Heart left ventricle (tissue), 13 donors: ENCODE data around the gene SIAH2.

Experiments used
- CTCF ChIP-seq, 12 donors: fragments of 200-600 bp; sonication (generic) in 4 of 12; IDR thresholded peaks; one replicate each; pipeline versions ENCODE4 v1.5.0 to v1.8.0; 2018 to 2022; ENCODE audit warnings: antibody characterized with exemption in 12 of 12, mild to moderate bottlenecking in 5 of 12
- POLR2A ChIP-seq, 2 donors: fragments of 450-650 bp; IDR thresholded peaks; one replicate each; pipeline ENCODE4 v1.6.1; 2017; ENCODE audit warnings: antibody characterized with exemption in 2 of 2, mild to moderate bottlenecking in 2 of 2, moderate library complexity in 2 of 2
- donor health status: ischemic (EF 13 %, LVEDD 7.1; RV severe dilation, severe dysfunction).
- donor health status: DM: no; HTN: yes; CAD: no.
- donor health status: DM: no; HTN: no; CAD: no.
- donor health status: ischemic (EF 25% LVEDD 6.9; RV normal size, moderate dysfunction).
- donor health status: ischemic (EF 25% LVEDD 5.7; RV mildly dilated, moderate dysfunction).
- donor health status: ischemic (EF 35%, LVEDD 5.7; RV mildly dilated, moderate dysfunction).
- donor health status: nonischemic (EF 11% LVEDD 7.7; RV severe dilation, severe dysfunction).
- donor health status: DM: yes; HTN: yes; CAD: no.
- donor health status: PGD.
- donor health status: ischemic (EF 29% LVEDD 5.4; RV normal size, mild dysfunction).
- donor health status: nonischemic (EF 23%, LVEDD 6.1; RV moderate dilation, normal function).

GRCh38 chr3:150800722-150801121, 37.8 kb upstream of the SIAH2 start:
- TF ChIP-seq POLR2A (IDR thresholded peaks at IDR 0.05) (no peak), CTCF (IDR thresholded peaks at IDR 0.05) (no peak)
